Measurements from ENCODE around the gene DLL4. TPM values are rescaled to one million over a fixed set of nuclear protein-coding genes. Genes with fewer than 3 reads are reported as not detected.

Gene DLL4
- under 1 TPM; 0.20 to 0.64 TPM for total RNA-seq
- polyA plus RNA-seq (2013, experiment 1 of 2): 0.64 TPM
- polyA plus RNA-seq (2013, experiment 2 of 2): 0.66 TPM
- long read RNA-seq, experiment 1: 0 reads
- long read RNA-seq, experiment 2: 0 reads
- long read RNA-seq, experiment 3: 0 reads
- long read RNA-seq, experiment 4, partial matches to known transcripts: 0 of 1 reads
- long read RNA-seq, experiment 4, other reads (novel, unspliced or antisense): 1 of 1 reads

DNA sequence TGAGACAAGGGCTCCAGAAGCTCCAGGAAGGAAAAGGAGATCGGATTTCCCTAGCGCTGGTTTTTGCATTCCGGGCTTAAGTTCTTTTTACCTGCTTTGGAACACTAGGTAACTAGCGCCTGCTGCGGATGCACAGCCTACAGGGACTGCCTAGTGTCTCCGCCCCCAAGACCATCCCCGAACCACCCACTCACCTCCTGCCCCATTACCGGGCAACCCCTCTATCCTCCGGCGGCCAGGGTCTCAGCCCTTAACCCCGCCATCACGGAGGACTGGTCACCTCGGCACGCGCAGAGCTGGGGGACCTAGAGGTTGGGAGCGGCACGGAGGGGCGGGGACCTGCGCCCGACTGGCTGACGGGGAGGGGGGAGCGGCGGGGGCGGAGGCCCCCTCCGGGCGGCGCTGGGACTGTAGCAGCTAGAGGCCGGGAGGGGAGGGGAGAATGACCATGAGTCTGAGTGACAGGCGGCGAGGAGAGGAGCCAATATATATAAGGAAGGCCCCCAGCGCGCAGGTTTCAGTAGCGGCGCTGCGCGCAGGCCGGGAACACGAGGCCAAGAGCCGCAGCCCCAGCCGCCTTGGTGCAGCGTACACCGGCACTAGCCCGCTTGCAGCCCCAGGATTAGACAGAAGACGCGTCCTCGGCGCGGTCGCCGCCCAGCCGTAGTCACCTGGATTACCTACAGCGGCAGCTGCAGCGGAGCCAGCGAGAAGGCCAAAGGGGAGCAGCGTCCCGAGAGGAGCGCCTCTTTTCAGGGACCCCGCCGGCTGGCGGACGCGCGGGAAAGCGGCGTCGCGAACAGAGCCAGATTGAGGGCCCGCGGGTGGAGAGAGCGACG, at the start of gene DLL4:
TSS of gene DLL4 (plus strand) at position 520 of the 839 bp plus-strand sequence. CDS start 329 bp downstream, outside the sequence.
- Mint-ChIP-seq H3K4me3 (peak within 1 kb of the TSS; percentile 55), H3K36me3 (ENCODE audit: low read depth) (no peaks in the 10 kb centered on the region), H3K27me3 (ENCODE audit: insufficient read depth) (peaks cover 100% of the 10 kb centered on the region), H3K4me1 (peaks cover 45% of the 10 kb centered on the region), H3K27ac (no peak within 1 kb of the TSS), H3K9me3 (no peaks in the 10 kb centered on the region)
- Histone ChIP-seq H3K9me3 (ENCODE audit: control insufficient read depth, low read length) (no peaks in the 10 kb centered on the region), H3K36me3 (ENCODE audit: control insufficient read depth, insufficient read depth, low read length) (no peaks in the 10 kb centered on the region), H3K4me1 (ENCODE audit: control insufficient read depth, insufficient read depth, low read length) (peaks cover 14% of the 10 kb centered on the region), H3K9ac (ENCODE audit: extremely low read depth, low read length, poor library complexity, severe bottlenecking) (no peak within 1 kb of the TSS), H3K27ac (ENCODE audit: low read depth, low read length) (no peak within 1 kb of the TSS), H3K27me3 (ENCODE audit: control insufficient read depth, insufficient read depth, low read length, poor library complexity, severe bottlenecking) (peaks cover 100% of the 10 kb centered on the region), H3K4me3 (ENCODE audit: low read length) (peak within 1 kb of the TSS; percentile 78)
- TF ChIP-seq, protein P1, sequence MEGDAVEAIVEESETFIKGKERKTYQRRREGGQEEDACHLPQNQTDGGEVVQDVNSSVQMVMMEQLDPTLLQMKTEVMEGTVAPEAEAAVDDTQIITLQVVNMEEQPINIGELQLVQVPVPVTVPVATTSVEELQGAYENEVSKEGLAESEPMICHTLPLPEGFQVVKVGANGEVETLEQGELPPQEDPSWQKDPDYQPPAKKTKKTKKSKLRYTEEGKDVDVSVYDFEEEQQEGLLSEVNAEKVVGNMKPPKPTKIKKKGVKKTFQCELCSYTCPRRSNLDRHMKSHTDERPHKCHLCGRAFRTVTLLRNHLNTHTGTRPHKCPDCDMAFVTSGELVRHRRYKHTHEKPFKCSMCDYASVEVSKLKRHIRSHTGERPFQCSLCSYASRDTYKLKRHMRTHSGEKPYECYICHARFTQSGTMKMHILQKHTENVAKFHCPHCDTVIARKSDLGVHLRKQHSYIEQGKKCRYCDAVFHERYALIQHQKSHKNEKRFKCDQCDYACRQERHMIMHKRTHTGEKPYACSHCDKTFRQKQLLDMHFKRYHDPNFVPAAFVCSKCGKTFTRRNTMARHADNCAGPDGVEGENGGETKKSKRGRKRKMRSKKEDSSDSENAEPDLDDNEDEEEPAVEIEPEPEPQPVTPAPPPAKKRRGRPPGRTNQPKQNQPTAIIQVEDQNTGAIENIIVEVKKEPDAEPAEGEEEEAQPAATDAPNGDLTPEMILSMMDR (conservative IDR thresholded peaks at IDR 0.05): peak; percentile 33
- DNase-seq: peak; percentile 92
- WGBS, 2 experiments (ENCODE audit: insufficient coverage in 1 of 2, insufficient read length in 1 of 2): 0 to 1% methylated on average over 11 to 70 of the region's 71 CpGs

DNA sequence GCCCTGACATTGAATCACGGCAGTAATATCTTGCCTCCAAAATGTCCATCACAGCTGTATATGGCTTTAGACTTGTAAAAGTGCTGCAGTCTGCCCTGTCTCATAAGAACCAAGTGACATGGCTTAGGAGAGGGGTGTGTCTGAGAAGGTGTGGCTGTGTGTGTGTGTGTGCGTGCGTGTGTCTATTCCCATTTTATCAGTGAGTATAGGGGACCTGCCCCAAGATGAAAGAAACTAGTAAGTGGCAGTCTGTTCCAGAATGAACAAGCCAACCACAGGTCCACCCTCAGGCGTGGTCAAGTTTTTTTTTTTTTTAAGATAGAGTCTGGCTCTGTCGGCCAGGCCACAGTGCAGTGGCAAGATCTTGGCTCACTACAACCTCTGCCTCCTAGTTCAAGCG, 49.5 kb upstream of the DLL4 start:
- no peak overlapping the region for H3K9ac ChIP-seq (ENCODE audit: extremely low read depth, low read length, poor library complexity, severe bottlenecking)
- DNase-seq: no peak
- H3K36me3 Mint-ChIP-seq (ENCODE audit: low read depth): no peaks in the 10 kb centered on the region
- WGBS, 2 experiments (ENCODE audit: insufficient coverage in 1 of 2, insufficient read length in 1 of 2): 91 to 100% methylated on average over 3 to 6 of the region's 6 CpGs
- H3K9me3 Mint-ChIP-seq: peaks cover 9% of the 10 kb centered on the region
- H3K4me3 ChIP-seq (ENCODE audit: low read length): no peak overlapping the region
- no peak overlapping the region for H3K27ac Mint-ChIP-seq
- no peaks in the 10 kb centered on the region for H3K36me3 ChIP-seq (ENCODE audit: control insufficient read depth, insufficient read depth, low read length)
- TF ChIP-seq, protein P1 (conservative IDR thresholded peaks at IDR 0.05): no peak
- H3K9me3 ChIP-seq (ENCODE audit: control insufficient read depth, low read length): peaks cover 10% of the 10 kb centered on the region
- no peak overlapping the region for H3K4me3 Mint-ChIP-seq
- no peaks in the 10 kb centered on the region for H3K4me1 ChIP-seq (ENCODE audit: control insufficient read depth, insufficient read depth, low read length)
- H3K27me3 ChIP-seq (ENCODE audit: control insufficient read depth, insufficient read depth, low read length, poor library complexity, severe bottlenecking): peaks cover 1% of the 10 kb centered on the region
- H3K4me1 Mint-ChIP-seq: no peaks in the 10 kb centered on the region
- peaks cover under 1% of the 10 kb centered on the region for H3K27me3 Mint-ChIP-seq (ENCODE audit: insufficient read depth)
- no peak overlapping the region for H3K27ac ChIP-seq (ENCODE audit: low read depth, low read length)

DNA sequence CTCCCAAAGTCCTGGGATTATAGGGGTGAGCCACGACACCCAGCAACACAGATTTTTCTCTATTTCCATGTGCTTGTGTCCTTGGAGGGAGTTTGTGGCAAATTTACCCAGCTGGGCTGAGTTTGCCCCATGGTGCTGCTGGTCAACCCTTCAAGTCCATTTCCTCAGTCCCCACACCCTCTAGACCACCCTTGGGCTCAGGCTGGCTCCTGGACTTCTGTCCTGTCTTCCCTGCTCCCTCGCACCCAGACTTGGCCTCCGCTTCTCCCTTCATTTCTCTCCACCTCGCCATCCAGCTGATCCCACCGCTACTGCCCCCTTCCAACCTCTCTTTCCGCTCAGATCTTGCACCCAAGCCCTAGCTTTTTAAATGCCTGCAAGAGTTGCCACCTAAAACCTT, 47.8 kb upstream of the DLL4 start:
- Histone ChIP-seq H3K4me1 (ENCODE audit: control insufficient read depth, insufficient read depth, low read length) (no peaks in the 10 kb centered on the region), H3K9me3 (ENCODE audit: control insufficient read depth, low read length) (peaks cover 10% of the 10 kb centered on the region), H3K4me3 (ENCODE audit: low read length) (no peak overlapping the region), H3K36me3 (ENCODE audit: control insufficient read depth, insufficient read depth, low read length) (no peaks in the 10 kb centered on the region), H3K27ac (ENCODE audit: low read depth, low read length) (no peak overlapping the region), H3K9ac (ENCODE audit: extremely low read depth, low read length, poor library complexity, severe bottlenecking) (no peak overlapping the region), H3K27me3 (ENCODE audit: control insufficient read depth, insufficient read depth, low read length, poor library complexity, severe bottlenecking) (no peaks in the 10 kb centered on the region)
- Mint-ChIP-seq H3K36me3 (ENCODE audit: low read depth) (no peaks in the 10 kb centered on the region), H3K27ac (no peak overlapping the region), H3K4me1 (no peaks in the 10 kb centered on the region), H3K27me3 (ENCODE audit: insufficient read depth) (no peaks in the 10 kb centered on the region), H3K4me3 (no peak overlapping the region), H3K9me3 (peaks cover 9% of the 10 kb centered on the region)
- WGBS, 2 experiments (ENCODE audit: insufficient coverage in 1 of 2, insufficient read length in 1 of 2): 96 to 98% methylated on average over 4 to 5 of the region's 6 CpGs
- DNase-seq: no peak
- TF ChIP-seq, protein P1 (conservative IDR thresholded peaks at IDR 0.05): no peak
